ENCODE results near the gene SPDEF.
A peak's percentile ranks its signal among the peaks of the same experiment; 100 is the strongest.

Gene SPDEF

GRCh38 chr6:34527751-34528670 is 28.1 kb downstream of the SPDEF start:
- DNase-seq (ENCODE audit: low read depth), result no peak

GRCh38 chr6:34526992-34527728 is 29.0 kb downstream of the SPDEF start:
- DNase-seq (ENCODE audit: low read depth), result peak; percentile 79

- DNase-seq (ENCODE audit: low read depth), result no peak
These were observed 29.7 kb downstream of the SPDEF start for GRCh38 chr6:34526241-34526972.

DNA sequence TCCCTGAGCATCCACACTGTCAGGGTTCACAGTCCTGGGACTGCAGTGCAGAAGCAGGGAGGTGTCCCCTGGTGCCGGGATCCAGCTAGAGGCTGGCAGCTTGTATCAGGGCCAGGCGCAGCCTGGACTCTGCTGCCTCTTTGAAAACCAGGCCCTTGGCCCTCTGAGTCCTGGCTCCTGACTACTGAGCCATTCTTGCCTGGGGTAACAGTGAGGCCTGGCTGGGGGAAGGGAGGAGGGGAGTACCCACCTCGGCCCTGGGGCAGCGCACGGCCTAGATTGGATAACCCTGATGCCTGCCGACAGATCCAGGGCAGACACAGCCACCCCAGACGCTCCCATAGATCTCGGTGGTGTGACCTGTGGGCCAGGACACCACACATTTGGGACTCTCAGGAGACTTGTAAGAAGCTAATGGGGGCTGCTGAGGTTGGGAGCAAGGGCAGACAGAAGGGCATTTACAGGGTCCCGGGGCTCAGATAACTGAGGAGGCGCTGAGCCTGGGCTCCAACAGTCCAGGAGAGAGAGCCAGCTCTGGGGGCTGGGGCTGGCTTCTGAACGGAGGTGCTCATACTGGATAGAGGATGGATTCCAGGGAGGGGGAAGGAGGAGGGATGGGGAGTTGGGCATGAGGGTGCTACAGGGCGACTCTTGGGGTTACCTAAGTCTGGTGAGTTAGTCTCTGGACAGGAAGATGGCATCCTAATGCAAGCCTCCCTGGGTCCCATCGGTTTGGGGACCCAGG is 30.5 kb downstream of the SPDEF start:
- DNase-seq (ENCODE audit: low read depth), result no peak

- DNase-seq (ENCODE audit: low read depth), result no peak
These were observed 31.2 kb downstream of the SPDEF start for GRCh38 chr6:34524971-34525370.

DNA sequence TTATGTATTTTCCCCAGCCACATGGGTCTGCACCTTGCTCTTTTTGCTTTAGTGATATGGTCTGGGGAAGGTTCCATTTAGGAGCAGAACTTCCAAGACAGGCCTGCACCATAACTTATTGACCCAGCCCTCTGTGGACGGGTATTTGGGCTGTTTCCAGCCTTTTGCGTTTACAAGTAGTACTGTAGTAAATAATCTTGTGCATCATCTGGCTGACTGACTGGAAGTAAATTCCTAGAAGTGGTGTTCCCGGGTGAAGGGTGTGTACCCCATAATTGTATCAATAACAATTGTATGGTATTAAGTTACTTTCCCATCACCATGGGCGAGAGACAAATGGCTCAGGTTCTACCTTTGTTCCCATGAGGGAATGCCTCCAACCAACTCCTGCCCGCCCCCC is 31.6 kb downstream of the SPDEF start:
- DNase-seq (ENCODE audit: low read depth), result no peak

DNA sequence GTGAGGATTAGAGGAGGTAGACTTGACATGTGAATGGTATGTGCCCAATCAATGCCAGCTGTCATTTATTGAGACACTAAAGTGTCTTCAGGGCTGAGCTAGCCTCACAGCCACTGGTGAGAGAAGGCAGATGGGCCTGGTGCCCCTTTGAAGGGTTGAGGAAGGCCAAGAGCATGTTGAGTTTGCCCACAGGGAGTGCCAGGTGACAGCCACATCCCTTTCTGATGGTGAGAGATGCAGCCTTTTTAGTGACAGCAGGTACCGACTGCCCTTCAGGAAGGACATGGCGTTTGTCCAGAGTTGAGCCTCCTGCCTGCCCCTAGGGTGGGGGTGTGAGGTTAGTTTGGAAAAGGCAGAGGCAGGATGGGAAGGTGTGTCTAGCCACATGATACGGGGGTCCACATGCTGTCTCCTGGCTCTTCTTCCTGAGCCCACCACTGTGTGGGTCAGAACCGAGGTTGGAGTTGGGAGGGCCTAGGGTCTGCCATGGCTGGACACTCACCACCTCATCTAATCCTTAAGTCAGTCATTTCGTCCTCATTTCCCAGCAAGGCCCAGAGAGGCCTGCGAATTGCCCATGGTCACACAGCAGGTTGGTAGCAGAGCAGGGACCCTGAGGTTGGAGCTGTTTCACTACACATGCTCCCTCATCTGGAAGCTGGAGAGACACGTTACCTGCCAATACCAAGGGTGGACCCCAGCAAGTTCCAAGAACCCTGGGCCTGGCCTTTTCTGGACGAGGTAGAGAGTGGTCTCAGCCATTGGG is 32.5 kb downstream of the SPDEF start:
- DNase-seq (ENCODE audit: low read depth), result no peak

DNA sequence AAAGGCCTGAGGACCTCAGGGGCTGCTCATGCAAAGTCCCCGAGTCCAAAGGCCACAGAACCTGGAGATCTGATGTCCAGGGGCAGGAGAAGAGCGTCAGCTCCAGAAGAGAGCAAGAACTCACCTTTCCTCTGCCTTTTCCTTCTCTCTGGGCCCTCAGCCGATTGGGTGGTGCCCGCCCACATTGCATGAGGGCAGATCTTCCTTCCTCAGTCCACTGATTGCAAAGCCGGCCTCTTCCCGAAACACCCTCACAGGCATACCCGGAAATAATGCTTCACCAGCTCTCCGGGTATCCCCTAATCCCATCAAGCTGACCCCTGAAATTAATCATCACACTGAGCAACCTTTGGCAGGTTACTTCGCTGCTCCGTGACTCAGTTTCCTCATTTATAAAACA is 33.4 kb downstream of the SPDEF start:
- no peak for DNase-seq (ENCODE audit: low read depth)

DNA sequence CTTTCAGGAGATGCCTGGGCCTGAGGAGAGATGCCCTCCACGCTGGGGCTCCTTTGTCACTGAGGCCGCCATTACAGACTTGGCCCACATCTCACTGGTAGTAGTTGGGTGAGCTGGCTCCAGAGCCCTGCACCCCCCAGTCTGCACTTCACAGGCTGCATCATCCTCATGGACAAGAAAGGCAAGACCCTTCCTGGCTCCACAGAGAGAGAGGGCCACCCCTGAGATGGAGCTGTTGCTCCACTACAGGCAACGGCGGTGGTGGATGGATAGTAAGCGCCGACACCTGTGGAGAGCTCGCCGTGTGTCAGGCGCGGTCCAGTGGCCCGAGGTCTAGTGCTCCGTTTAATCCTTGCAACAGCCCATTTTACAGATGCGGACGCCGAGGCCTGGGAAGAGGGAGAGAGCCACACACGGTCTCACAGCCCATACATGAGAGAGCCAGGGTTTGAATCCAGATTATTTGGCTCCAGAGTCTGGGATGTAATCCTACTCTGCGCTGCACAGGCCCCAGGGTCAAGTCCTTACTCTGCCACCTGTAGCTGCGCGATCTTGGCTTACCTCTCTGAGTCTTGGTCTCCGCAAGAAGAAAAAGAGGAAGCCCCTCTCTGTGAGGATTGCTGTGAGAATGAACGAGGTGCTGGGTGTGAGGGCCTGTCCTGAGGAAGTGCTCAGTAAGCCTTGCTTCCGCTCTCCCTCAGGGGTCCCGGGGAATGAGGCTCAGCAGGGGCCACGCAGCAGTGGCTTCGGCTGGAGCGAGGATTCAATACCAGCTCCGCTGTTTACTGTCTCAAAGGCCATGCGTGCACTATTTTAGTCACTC is 34.5 kb downstream of the SPDEF start:
- no peak for DNase-seq (ENCODE audit: low read depth)

DNA sequence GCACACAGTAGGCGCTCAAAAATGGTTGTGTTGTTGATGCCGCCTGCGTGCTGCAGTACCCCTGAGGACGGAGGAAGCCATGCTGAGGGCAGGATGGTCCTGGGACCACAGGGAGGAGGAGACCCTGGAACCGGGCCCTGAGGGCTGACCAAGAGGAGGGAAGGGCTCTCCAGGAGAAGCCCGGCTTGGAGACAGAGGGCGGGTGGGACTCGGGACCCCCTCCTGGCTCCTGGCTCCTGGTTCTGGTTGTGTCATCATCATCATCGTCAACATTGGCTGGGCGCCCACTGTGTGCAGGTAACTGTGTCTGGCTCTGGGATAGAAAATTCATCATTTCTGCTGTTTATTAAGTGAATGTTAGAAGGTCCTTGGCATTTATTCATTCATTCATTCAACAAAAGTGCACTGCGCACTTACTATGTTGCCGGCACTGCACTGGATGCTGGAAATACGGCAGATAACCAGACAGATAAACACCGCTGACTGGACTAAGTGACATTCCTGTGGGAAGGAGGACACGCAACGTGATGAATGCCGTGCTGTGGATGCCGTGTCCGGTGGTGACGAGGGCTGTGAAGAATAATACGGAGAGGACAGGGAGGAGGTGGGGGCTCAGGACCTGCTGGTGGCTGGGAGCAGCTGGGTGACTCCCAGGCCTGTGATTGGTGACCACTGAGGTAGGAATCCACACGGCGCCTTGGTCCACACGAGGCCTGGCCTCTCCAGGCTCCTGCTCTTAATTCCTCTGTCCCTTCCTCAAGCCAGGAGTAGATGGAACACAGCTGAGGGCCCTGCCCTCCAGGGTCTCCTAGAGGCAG is 35.3 kb downstream of the SPDEF start:
- no peak for DNase-seq (ENCODE audit: low read depth)

DNA sequence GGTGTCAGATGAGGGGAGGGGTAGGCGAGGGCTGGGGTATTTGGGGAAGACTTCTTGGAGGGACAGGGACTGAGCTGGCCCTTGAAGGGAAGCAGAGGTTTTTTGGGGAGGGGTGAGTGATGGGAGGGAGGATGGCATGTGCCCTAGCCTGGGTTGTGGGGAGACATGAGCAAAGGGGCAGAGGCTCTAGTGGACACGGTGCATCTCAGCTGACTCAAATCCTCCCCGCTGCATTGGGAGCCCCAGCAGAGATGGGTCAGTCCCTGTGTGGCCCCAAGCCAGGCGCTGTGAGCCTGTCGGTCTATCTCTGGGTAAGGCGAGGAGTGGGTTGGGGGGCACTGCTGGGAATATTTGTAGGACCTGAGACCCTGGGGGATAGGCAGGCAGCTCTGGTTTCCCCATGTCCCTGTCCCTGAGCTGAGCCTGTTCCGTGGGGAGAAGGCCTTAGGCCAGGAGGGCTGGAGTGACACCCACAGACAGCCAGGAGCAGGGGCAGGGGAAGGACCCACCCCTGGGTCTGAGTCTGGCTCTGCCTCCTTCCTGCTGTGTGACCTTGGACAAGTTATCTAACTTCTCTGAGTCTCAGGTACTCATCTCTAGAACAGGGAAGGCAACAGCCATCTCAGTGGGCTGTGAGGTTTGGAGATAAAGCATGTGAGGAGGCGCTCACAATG is 36.0 kb downstream of the SPDEF start:
- DNase-seq (ENCODE audit: low read depth), result no peak

DNA sequence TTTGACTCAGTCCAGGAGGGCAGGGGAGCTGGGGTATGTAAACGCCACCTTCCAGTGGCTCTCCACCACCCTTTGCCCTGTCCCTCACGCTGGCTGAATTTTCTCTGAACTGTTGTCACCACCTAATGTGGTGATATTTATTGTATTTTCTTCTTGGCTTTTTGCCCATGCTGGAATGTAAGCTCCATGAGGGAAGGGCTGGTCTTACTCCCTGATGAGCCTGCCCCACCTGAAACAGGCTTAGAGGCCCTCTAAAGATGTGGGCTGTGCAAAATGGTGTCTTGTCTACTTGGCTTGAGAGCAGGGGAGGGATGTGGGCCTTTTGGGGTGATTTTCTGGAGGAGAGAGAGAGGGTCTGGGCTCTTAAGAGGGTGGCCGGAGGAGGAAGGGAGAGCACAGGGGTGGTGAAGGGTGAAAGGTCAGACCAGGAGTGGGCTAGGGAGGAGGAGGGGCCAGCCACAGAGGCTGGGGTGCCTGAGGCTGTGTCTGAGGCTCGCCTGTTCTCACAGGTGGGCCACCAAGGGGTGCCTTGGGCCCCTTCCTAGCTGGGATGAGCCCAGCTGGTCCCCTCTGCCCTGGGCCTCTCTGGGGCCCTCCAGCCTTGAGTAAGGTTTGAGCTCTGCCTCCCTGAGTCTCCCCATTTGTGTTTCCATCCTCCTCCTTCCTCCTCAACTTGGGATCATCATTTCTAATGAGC is 37.3 kb downstream of the SPDEF start:
- no peak for DNase-seq (ENCODE audit: low read depth)

GRCh38 chr6:34517966-34518365 is 38.2 kb downstream of the SPDEF start:
- no peak for DNase-seq (ENCODE audit: low read depth)

DNA sequence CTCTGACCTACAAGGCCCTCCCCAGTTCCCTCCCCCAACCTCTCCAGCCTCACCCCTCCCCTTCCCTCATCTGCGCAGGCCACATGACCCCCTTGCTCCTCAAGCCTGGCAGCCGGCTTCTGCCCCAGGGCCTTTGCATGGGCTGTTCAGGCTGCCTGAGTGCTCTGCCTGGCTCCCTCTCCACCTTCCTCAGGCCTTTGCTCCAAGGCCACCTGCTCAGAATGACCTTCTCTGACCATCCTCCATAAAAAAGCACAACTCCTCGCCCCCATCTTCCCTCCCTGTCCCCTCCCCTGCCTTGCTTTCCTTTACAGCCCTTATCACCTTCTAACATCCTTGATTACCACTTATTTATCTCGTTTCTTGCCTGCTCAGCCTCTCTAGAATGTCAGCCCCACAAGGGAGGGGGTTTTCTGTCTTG is 38.7 kb downstream of the SPDEF start:
- DNase-seq (ENCODE audit: low read depth), result no peak

- DNase-seq (ENCODE audit: low read depth), result no peak
These were observed 39.5 kb downstream of the SPDEF start for GRCh38 chr6:34516391-34517324.

DNA sequence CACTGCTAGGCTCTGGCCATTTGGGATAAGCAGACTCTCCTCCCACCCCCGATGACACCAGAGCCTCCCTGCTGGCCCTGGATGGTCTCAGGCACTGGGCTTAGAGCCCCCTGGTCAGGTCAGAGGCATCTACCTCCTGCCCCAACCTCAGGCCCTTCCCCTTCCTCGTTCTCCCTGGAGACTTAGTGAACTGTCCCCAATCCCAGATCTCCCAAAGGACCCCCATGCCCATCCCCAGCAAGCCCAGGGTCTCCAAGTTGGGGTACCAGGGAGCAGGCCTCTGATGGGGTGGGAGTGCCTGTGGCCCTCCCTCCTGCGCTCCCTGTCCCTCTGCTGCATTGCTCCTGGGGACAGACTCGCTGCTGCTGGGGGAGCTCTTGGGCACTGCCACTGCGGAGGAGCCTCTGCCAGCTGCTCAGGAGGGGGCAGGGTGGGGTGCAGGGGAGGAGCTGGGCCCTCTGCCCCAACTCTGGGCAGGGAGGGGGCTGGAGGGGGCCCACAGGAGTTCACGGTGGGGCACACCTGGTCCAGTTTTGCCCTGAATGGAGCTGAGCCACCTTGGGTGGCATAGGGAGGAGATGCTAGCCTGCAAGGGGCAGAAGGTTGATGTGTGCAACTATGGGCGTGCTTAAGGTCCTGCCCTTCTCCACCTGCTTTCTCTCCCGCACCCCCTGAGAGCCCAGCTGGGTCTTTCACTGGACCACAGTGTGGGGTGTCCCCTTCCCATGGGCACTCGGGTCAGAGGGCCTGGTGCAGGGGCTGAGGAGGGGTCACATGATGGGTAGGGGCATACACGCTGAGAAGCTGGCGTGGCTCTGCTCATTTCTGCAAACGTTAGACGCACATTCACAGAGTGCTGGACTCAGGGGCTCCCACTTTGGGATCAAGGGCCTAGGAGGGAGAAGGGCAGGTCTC is 40.4 kb downstream of the SPDEF start:
- no peak for DNase-seq (ENCODE audit: low read depth)
